Ramos (cell line): ENCODE data around the gene KHDC1.
"Not testable (repeated sequence)": the region's sequence is repeated elsewhere in the genome, so short reads cannot be mapped to it uniquely, and the experiment has no call there.

Source experiments
- in situ Hi-C: fragments of 300-500 bp; cut with MboI; formaldehyde crosslinking; loops from one replicate; pipeline ENCODE4 v1.14.3; 2022; ENCODE audit warnings: low sequenced_read_pairs; ENCODE audit not compliant: unreplicated experiment

The KHDC1 gene, protein sequence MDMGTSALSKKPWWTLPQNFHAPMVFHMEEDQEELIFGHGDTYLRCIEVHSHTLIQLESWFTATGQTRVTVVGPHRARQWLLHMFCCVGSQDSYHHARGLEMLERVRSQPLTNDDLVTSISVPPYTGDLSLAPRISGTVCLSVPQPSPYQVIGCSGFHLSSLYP

GRCh38 chr6:73262671-73263569, at the start of gene KHDC1:
Gene KHDC1 (minus strand): TSS chr6:73263196. CDS start chr6:73242517, 20,679 bp downstream.
- in situ Hi-C loops: no loop called here

GRCh38 chr6:73310503-73310845, 47.5 kb upstream of the KHDC1 start:
- in situ Hi-C loops: loop anchor here (25.0 kb wide), 1 partner anchor 698 kb away; the partner anchor contains the start of gene KCNQ5

- in situ Hi-C loops: loop anchor here (25.0 kb wide), 1 partner anchor 698 kb away; the partner anchor contains the start of gene KCNQ5
Observed at GRCh38 chr6:73309785-73310502, 46.9 kb upstream of the KHDC1 start.

DNA sequence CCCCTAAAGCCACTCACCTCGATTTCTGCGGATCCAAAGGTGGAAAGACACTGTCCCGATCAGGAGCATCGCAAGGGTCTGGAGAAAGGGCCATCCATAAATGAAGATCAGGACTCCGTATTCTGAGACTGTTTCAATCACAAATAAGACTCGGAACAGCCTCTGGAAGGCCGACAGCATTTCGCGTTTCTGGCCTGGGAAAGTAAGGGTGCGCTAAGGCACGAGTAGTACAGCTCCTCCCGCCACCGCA, 46.5 kb upstream of the KHDC1 start:
- in situ Hi-C loops: loop anchor here (25.0 kb wide), 1 partner anchor 697 kb away; the partner anchor contains the start of gene KCNQ5

- in situ Hi-C loops: loop anchor here (25.0 kb wide), 1 partner anchor 697 kb away; the partner anchor contains the start of gene KCNQ5
Observed at GRCh38 chr6:73308712-73309534, 45.9 kb upstream of the KHDC1 start.

GRCh38 chr6:73303773-73304172, 40.8 kb upstream of the KHDC1 start:
- in situ Hi-C loops: loop anchor here (25.0 kb wide), 1 partner anchor 691 kb away; the partner anchor contains the start of gene KCNQ5

DNA sequence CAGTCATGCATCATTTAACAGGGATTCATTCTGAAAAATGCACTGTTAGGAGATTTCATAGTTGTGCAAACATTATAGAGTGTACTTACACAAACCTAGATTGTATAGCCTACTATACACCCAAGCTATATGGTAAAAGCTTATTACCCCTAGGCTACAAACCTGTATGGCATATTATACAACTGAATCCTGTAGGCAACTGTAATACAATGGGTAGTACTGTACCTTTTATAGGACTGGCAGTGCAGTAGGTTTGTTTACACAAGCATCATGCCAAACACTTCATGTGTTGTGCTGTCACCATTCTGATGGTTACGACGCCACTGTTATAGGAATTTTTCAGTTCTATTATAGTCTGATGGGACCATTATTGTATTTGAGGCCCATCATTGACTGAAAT, 39.3 kb upstream of the KHDC1 start:
- in situ Hi-C loops: loop anchor here (25.0 kb wide), 1 partner anchor 690 kb away; the partner anchor contains the start of gene KCNQ5

DNA sequence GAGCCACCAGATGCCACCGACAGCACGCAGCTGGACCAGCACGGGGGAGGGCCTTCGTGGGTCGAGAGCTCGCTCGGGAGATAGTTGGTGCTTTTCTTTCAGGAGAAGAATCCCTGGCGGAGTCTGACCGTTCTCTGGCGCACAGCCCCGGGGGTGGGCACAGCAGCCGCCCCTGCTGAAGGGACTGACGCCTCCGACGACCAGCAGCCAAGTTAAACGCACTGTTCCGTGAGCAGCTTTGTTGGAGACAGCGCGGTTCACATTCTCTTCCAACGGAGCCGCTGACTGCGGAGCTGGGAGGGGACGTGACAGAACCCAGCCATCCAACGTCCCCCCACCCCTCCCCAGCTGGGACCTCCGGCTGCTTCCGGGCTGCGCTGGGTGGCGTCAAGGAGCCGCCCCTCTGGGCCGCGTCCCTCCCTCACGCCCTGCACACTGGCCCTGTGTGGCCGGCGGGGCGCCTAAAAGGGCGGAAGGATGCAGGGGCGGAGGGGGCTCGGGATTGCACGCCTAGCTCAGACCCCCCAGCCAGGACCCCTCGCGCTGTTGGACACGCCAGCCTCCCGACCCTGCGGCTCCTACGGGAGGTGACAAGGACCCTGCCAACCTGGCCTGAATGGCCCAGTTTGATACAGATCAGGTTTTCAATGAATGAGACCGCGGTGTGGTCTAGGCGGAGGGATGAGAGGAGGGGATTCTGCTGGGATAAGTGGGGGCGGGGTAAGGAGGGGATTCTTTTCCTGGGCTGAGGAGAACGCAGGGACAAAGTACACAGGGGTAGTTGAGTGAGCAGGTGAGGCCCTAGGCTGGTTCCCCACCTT, 36.4 kb upstream of the KHDC1 start:
- in situ Hi-C loops: no loop called here

- in situ Hi-C loops: no loop called here
Observed at GRCh38 chr6:73293331-73293730, 30.3 kb upstream of the KHDC1 start.

DNA sequence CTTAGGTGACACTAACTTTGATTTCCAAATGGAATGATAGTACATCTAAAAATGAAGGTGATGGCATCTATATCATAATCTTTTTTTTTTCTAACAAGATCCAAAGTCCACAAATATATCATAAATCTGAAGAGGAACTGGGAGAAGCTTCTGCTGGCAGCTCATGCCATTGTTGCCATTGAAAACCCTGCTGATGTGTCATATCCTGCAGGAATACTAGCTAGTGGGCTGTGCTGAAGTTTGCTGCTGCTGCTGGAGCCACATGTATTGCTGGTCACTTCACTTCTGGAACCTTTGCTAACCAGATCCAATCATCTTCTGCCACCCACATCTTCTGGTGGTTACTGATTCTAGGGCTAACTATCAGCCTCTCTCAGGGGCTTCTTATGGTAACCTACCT, 27.4 kb upstream of the KHDC1 start:
- in situ Hi-C loops: no loop called here

DNA sequence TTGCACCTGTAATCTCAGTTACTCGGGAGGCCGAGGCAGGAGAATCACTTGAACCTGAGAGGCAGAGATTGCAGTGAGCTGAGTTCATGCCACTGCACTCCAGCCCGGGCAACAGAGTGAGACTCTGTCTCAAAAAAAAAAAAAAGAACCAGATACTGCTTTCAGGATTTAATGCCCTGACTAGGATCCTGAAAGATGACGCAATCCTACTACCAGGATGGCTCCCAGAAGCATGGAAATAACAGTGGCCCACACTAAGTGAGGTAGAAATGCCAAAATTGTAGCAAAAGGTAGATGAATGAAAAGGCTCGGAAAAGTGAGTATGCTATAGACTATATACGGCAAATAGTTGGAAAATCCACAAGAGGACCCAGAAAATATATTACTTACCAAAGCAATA, 23.8 kb upstream of the KHDC1 start:
- in situ Hi-C loops: no loop called here

- in situ Hi-C loops: no loop called here
Observed at GRCh38 chr6:73285674-73286283, 22.8 kb upstream of the KHDC1 start.

DNA sequence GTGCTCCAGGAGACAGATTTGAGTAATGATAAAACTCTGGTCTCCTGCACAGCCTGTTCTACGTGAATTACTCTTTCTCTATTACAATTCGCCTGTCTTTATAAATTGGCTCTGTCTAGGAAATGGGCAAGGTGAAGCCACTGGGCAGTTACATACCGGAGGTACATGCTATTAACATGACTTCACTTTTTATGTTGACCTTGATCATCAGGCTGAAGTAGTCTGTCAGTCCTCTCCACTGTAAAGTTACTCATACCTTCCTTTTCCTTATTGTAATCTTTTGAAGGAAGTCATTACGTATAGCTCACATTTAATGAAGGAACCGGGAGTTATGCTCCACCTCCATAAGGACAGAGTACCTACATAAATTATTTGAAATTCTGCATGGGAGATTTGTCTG, 19.9 kb upstream of the KHDC1 start:
- in situ Hi-C loops: no loop called here

DNA sequence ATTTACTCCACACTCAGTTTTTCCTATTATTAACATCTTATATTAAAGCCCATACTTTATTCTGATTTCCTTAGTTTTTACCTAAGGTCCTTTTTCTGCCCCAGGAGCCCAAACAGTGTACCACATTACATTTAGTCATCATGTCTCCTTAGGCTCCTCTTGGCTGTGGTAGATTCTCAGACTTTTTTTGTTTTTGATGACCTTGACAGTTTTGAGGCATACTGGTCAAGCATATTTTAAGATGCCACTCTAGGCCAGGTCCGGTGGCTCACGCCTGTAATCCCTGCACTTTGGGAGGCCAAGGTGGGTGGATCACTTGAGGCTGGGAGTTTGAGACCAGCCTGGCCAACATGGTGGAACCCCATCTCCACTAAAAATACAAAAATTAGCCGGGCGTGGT, 18.7 kb upstream of the KHDC1 start:
- in situ Hi-C loops: not testable (repeated sequence)

DNA sequence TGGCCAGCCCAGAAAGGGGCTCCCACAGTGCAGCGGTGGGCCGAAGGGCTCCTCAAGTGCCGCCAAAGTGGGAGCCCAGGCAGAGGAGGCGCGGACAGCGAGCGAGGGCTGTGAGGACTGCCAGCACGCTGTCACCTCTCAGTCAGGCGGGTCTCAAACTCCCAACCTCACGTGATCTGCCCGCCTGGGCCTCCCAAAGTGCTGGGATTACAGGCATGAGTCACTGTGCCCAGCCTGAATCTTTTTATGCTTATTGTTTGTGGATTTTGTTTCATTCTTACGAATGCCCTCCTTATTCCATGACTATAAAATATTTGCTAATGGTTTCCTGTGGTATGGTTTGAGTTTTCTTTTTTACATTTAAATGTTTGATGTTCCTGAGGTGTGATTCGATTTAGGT, 6.3 kb upstream of the KHDC1 start:
- in situ Hi-C loops: not testable (repeated sequence)

GRCh38 chr6:73268896-73269295, 5.9 kb upstream of the KHDC1 start:
- in situ Hi-C loops: not testable (repeated sequence)

DNA sequence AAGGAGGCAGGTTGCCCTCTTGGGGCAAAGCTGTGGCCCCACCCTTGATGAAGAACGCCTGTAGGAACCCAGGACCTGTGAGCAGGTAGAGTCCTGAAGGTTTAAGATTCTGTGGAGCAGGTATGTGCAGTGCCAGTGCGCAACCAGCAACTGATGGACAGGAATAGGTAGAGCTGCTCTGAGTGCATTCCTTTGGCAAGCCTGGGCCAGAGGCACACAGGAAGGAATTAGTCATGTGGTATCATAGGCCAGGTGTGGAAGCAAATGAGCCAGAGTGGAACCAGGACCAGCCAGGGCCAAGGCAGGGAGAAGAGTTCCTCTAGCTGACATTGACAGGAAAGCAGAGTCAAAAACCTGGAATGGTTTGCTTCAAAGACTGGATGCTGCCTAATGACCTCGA, 1.4 kb upstream of the KHDC1 start:
- in situ Hi-C loops: no loop called here

GRCh38 chr6:73263570-73263909, 544 bp upstream of the KHDC1 start:
- in situ Hi-C loops: no loop called here

- in situ Hi-C loops: no loop called here
Observed at GRCh38 chr6:73258721-73259120, 4.3 kb downstream of the KHDC1 start.
